C4-2B (cell line): ENCODE data around the gene CASR.

ENCODE experiments used
- CTCF ChIP-seq: fragments of 450-650 bp; conservative IDR thresholded peaks from 2 replicates; pipeline ENCODE4 v1.5.1; 2017; ENCODE audit warnings: mild to moderate bottlenecking
- ZFX ChIP-seq: fragments of 450-650 bp; IDR thresholded peaks from 2 replicates; pipeline ENCODE4 v1.6.1; 2017

GRCh38 chr3:122268257-122269024, 85.0 kb downstream of the CASR start:
- TF ChIP-seq CTCF: no peak
- no peak for TF ChIP-seq ZFX
